Measurements from ENCODE around the gene RTN1. TPM values are rescaled to one million over a fixed set of nuclear protein-coding genes. Genes with fewer than 3 reads are reported as not detected.

The RTN1 gene
- total RNA-seq, 6 donors from 2014 or later = 6.3 to 15.6 (median 10.7) TPM

DNA sequence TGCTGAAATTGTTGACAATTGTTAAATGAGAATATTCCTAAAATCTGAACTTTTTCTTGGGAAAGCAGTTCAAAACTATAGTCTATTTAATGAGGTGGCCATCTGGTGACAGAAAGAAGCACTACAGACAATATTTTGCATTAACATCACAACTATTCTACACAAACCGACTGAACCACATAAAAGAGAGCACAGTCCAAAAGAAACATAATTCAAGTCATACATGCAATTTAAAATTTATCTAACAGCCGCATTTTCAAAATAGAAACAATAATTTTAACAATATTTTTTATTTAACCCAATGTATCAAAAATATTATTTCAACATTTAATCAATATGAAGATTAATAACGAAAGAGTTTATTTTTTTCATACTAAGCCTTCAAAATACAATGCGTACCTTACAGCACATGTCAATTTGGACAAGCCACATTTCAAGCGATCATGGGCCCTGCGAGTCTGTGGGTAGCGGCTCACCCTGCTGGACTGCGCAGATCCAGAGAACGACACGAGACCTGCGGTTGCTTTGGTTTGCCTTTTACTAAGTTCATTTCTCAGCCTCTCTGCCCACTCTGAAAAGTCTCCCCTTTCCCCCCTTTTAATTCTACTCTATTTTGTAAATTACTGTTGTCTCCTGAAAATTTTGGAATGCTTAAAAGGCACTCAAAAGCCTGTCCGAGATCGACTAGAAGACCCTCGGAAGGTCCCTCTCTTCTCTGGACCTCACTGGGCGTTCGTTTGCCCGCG lies 48.4 kb upstream of the RTN1 start:
- no peak overlapping the region for H3K27ac ChIP-seq
- 1 to 3% methylated on average over 18 of the region's 18 CpGs for WGBS, 2 donors
- DNase-seq (peak in 1 of 2 donors; percentile 22), ATAC-seq (ENCODE audit: low FRiP score in 2 of 2) (peak in 1 of 2 donors; percentile 74)
- no peaks in the 10 kb centered on the region for H3K9me3 ChIP-seq
- H3K36me3 ChIP-seq = no peaks in the 10 kb centered on the region
- H3K27me3 ChIP-seq = peaks cover 0 to 11% (median 7%) of the 10 kb centered on the region in 4 donors
- H3K4me3 ChIP-seq = peak overlapping the region in 3 of 4 donors; percentile 36 to 48 (median 46)
- peaks cover 5 to 18% (median 14%) of the 10 kb centered on the region in 4 donors for H3K4me1 ChIP-seq
- TF ChIP-seq POLR2AphosphoS5 (IDR thresholded peaks at IDR 0.05) (no peak), POLR2A (IDR thresholded peaks at IDR 0.05) (no peak), CTCF (IDR thresholded peaks at IDR 0.05) (peak in 4 of 6 experiments; percentile 22 to 45 (median 34)), EP300 (IDR thresholded peaks at IDR 0.05) (no peak)

GRCh38 chr14:59913187-59913586 lies 42.6 kb upstream of the RTN1 start:
- no peak for TF ChIP-seq POLR2A (IDR thresholded peaks at IDR 0.05)
- TF ChIP-seq EP300 (IDR thresholded peaks at IDR 0.05) = no peak
- TF ChIP-seq POLR2AphosphoS5 (IDR thresholded peaks at IDR 0.05) = no peak
- TF ChIP-seq CTCF (IDR thresholded peaks at IDR 0.05) = no peak

GRCh38 chr14:59912443-59912842 lies 41.9 kb upstream of the RTN1 start:
- ATAC-seq (ENCODE audit: low FRiP score in 2 of 2) (no peak), DNase-seq (no peak)
- H3K27me3 ChIP-seq = no peaks in the 10 kb centered on the region
- no peak overlapping the region for H3K27ac ChIP-seq
- H3K9me3 ChIP-seq = no peaks in the 10 kb centered on the region
- WGBS, 2 donors = 70 to 74% methylated on average over 2 of the region's 2 CpGs
- H3K36me3 ChIP-seq = no peaks in the 10 kb centered on the region
- H3K4me3 ChIP-seq = no peak overlapping the region
- TF ChIP-seq POLR2AphosphoS5 (IDR thresholded peaks at IDR 0.05) (no peak), POLR2A (IDR thresholded peaks at IDR 0.05) (no peak), CTCF (IDR thresholded peaks at IDR 0.05) (no peak), EP300 (IDR thresholded peaks at IDR 0.05) (no peak)
- H3K4me1 ChIP-seq = no peaks in the 10 kb centered on the region

More at GRCh38 chr14:59913187-59913586, 42.6 kb upstream of the RTN1 start:
- ATAC-seq (ENCODE audit: low FRiP score in 2 of 2) (no peak), DNase-seq (no peak)
- no peaks in the 10 kb centered on the region for H3K27me3 ChIP-seq
- no peaks in the 10 kb centered on the region for H3K4me1 ChIP-seq
- 60 to 81% methylated on average over 1 of the region's 1 CpG for WGBS, 2 donors
- H3K9me3 ChIP-seq = no peaks in the 10 kb centered on the region
- H3K27ac ChIP-seq = no peak overlapping the region
- no peaks in the 10 kb centered on the region for H3K36me3 ChIP-seq
- no peak overlapping the region for H3K4me3 ChIP-seq

DNA sequence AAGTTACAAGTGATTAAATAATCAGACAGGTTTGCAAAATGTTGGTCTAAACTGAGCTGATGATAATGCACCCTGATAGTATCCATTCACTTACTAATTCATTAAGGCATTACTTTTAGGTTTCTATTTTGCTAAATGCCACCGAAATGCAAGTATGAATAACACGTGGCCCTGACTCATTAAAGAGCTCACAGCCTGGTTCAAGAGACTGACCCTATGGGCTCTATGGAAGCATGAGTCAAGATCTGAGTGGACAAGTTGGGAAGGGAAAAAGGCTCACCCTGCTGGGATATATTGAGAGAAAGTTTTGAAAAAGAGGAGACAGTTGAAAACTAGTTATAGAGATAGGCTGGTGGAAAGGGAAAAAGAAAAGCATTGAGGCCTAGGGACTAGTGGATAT lies 34.6 kb upstream of the RTN1 start:
- no peaks in the 10 kb centered on the region for H3K4me1 ChIP-seq
- 72 to 87% methylated on average over 2 of the region's 2 CpGs for WGBS, 2 donors

DNA sequence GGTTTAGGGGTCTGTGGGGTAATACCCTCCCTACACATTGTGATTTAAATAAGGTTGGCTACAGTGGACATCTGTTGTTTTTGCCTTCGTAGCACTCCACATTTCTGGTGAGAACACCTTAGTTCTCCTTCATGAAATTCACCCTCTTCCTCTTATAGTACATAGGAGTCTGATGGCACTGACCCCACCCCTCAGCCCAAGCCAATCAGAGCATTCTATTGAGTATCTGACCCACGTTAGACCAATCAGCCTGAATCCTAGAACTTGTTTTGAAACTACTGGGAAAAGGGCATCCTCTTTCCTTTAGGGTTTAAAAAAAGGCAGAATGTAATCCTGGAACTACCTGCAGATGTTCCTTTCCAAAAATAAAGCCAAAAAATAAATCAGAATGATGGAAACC lies 33.6 kb upstream of the RTN1 start:
- DNase-seq (no peak), ATAC-seq (ENCODE audit: low FRiP score in 2 of 2) (no peak)
- Histone ChIP-seq H3K4me1 (no peaks in the 10 kb centered on the region), H3K36me3 (no peaks in the 10 kb centered on the region), H3K9me3 (no peaks in the 10 kb centered on the region), H3K27me3 (no peaks in the 10 kb centered on the region), H3K4me3 (no peak overlapping the region), H3K27ac (no peak overlapping the region)
- 57 to 70% methylated on average over 2 of the region's 2 CpGs for WGBS, 2 donors
- TF ChIP-seq POLR2AphosphoS5 (IDR thresholded peaks at IDR 0.05) (no peak), EP300 (IDR thresholded peaks at IDR 0.05) (no peak), CTCF (IDR thresholded peaks at IDR 0.05) (no peak), POLR2A (IDR thresholded peaks at IDR 0.05) (no peak)

More for the DNA sequence above, 34.6 kb upstream of the RTN1 start:
- no peaks in the 10 kb centered on the region for H3K36me3 ChIP-seq
- no peak for TF ChIP-seq EP300 (IDR thresholded peaks at IDR 0.05)
- no peak for TF ChIP-seq POLR2AphosphoS5 (IDR thresholded peaks at IDR 0.05)
- H3K27me3 ChIP-seq = no peaks in the 10 kb centered on the region
- no peak for DNase-seq
- H3K4me3 ChIP-seq = no peak overlapping the region
- no peak overlapping the region for H3K27ac ChIP-seq
- no peaks in the 10 kb centered on the region for H3K9me3 ChIP-seq
- no peak for ATAC-seq (ENCODE audit: low FRiP score in 2 of 2)

All from upper lobe of left lung (tissue), 6 donors.